ENCODE results near the gene TAOK1.

Gene TAOK1

GRCh38 chr17:29595107-29595942 lies 205.2 kb downstream of the TAOK1 start:
- no peak for DNase-seq (ENCODE audit: low read depth)

- DNase-seq (ENCODE audit: low read depth), result no peak
These were observed 206.0 kb downstream of the TAOK1 start for GRCh38 chr17:29595943-29596774.

GRCh38 chr17:29596811-29597210 lies 206.6 kb downstream of the TAOK1 start:
- DNase-seq (ENCODE audit: low read depth), result no peak

- DNase-seq (ENCODE audit: low read depth), result no peak
These were observed 207.4 kb downstream of the TAOK1 start for GRCh38 chr17:29597361-29598172.

Measured in stimulated activated CD4-positive, alpha-beta T cell treated with anti-CD3 and anti-CD28 coated beads, Interleukin-2, amount 100 ng/mL, for 4 hours (primary cell).